ENCODE measurements around the gene PRXL2B.
"Not testable (repeated sequence)": the region's sequence is repeated elsewhere in the genome, so short reads cannot be mapped to it uniquely, and the experiment has no call there.

Gene PRXL2B

DNA sequence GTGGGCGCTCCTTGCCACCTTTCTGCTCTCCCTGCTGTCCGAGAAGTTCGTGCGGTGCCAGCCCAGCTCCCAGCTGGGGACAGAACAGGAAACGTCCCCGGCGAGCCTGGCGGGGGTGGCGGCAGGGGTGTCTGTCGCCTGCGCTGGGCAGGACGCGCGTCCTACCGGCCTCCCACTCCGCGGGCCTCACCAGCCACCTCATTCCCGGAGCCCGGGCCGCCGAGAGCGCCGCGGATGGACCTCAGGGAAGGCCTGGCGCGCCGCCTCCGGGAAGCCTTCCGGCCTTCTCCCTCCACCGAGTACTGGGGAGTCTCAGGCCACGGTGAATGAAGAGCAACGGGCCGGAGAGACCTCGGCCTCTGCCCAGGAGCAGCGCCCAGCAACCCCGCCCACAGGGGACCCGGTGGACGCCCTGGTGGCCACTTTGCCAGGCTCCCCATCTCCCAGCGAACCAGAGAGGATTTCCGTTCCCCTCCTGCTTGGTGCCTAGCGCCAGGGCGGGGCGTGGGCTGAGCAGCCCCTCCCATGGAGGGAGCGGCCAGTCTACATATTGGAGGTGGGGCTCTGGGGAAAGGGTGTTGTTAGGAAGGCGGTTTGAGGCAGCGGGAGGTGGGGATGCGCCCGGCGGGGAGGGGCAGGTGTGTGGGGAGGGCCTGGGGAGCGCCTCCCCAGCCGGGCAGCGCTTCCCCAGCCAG, 39.9 kb upstream of the PRXL2B start:
- TF ChIP-seq, protein P1, sequence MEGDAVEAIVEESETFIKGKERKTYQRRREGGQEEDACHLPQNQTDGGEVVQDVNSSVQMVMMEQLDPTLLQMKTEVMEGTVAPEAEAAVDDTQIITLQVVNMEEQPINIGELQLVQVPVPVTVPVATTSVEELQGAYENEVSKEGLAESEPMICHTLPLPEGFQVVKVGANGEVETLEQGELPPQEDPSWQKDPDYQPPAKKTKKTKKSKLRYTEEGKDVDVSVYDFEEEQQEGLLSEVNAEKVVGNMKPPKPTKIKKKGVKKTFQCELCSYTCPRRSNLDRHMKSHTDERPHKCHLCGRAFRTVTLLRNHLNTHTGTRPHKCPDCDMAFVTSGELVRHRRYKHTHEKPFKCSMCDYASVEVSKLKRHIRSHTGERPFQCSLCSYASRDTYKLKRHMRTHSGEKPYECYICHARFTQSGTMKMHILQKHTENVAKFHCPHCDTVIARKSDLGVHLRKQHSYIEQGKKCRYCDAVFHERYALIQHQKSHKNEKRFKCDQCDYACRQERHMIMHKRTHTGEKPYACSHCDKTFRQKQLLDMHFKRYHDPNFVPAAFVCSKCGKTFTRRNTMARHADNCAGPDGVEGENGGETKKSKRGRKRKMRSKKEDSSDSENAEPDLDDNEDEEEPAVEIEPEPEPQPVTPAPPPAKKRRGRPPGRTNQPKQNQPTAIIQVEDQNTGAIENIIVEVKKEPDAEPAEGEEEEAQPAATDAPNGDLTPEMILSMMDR (IDR thresholded peaks at IDR 0.05; ENCODE audit: low read length), result no peak
- no peak for TF ChIP-seq EZH2phosphoT487 (IDR thresholded peaks at IDR 0.05; ENCODE audit: low read length)
- no peak for TF ChIP-seq EZH2 (optimal IDR thresholded peaks at IDR 0.05; ENCODE audit: low read depth, low read length)
- H3K36me3 ChIP-seq (replicated peaks; ENCODE audit: insufficient read depth, low read length), result no peaks in the 10 kb centered on the region
- H4K20me1 ChIP-seq (ENCODE audit: insufficient read depth, low read length), result no peaks in the 10 kb centered on the region
- 0 out of 2 replicates have a peak, but pooled peaks cover 3% of the 10 kb centered on the region for H3K79me2 ChIP-seq (ENCODE audit: low read length)
- H3K4me2 ChIP-seq (ENCODE audit: low read depth, low read length), result peak overlapping the region; percentile 100
- H3K9me3 ChIP-seq (replicated peaks; ENCODE audit: insufficient read depth, low read length), result no peaks in the 10 kb centered on the region
- peak overlapping the region; percentile 88 for H3K9ac ChIP-seq (ENCODE audit: low read length)
- H3K4me3 ChIP-seq (ENCODE audit: low read length), result peak overlapping the region; percentile 73
- peak overlapping the region; percentile 21; the same call in 1 of the 2 replicates for H2AFZ ChIP-seq (ENCODE audit: low read length)
- H3K9me2 ChIP-seq (replicated peaks; ENCODE audit: insufficient read depth, low read length), result no peaks in the 10 kb centered on the region
- no peaks in the 10 kb centered on the region for H3K27me3 ChIP-seq (replicated peaks; ENCODE audit: insufficient read depth, low read length)
- peak; percentile 90 for DNase-seq
- peak overlapping the region; percentile 98 for H3K27ac ChIP-seq (ENCODE audit: low read length)
- H3K4me1 ChIP-seq (ENCODE audit: low read length), result peaks cover 24% of the 10 kb centered on the region
- peaks cover 36% of the 10 kb centered on the region for H3F3A ChIP-seq (ENCODE audit: insufficient read depth, low read length)

DNA sequence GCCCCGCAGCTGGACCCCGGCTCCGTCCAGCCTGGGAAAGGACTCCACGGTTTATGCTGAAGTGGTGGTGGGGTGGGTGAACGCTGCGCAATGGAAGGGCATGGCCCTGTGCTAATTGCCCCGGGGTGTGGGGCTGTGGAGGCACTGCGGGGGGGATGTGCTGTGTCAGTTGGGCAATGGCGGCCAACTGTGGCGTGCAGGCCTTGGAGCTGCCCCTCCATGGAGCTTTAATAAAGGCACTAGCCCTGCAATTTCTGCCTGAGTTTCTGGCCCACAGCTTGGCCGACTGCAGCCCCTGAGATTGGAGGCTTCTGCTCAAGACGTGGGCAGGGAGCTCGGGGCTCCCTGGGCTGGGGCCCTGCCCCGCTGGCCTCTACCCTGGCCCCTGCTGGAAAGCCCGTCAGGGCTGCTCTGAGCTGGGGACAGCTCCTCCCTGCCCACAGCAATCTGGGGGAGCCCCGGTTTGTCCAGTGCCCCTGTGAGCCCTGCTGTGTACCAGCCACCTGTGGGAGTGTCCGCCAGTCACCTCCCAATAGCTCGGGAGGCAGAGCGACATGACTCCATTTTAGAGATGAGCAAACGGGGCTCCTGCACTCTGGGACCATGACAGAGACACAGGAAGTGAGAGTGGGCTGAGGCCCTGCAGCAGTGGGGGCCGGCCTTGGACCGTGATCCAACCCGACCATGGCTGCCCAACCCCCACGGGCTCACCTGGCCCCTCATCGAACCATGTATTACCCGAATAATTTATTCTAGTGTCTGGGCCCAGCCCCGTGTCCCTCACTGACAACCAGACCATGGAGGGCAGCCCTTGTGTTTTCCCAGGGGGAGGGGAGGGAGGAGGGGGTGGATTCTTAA, 39.1 kb upstream of the PRXL2B start:
- Histone ChIP-seq H3K36me3 (replicated peaks; ENCODE audit: insufficient read depth, low read length) (no peaks in the 10 kb centered on the region), H2AFZ (ENCODE audit: low read length) (no peak overlapping the region)

DNA sequence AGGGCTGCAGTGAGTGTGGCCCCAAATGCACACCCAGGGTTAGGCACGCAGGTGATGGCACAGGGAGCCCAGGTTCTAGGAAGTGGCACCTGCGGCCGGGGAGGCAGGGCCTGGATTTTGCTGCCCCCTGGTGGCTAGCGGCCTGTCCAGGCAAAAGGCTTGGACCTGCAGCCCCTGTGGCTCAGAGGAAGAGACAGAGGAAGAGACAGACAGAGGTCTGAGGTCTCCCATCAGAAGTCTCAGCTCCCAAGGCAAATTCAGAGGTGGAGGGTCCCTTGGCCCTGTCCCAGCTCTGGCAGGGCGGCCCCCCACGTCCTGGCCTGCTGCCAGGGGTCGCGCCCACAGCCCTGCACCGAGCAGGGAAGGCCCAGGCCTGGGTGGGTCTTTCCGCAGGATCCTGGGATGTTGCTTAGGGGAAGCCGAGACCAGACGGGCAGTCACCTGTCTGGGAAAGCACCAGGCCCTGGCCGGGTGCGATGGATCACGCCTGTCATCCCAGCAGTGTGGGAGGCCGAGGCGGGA, 38.4 kb upstream of the PRXL2B start:
- no peaks in the 10 kb centered on the region for H4K20me1 ChIP-seq (ENCODE audit: insufficient read depth, low read length)
- no peaks in the 10 kb centered on the region for H3K27me3 ChIP-seq (replicated peaks; ENCODE audit: insufficient read depth, low read length)
- peak overlapping the region; percentile 98 for H3K27ac ChIP-seq (ENCODE audit: low read length)
- no peaks in the 10 kb centered on the region for H3K36me3 ChIP-seq (replicated peaks; ENCODE audit: insufficient read depth, low read length)
- H3K9me3 ChIP-seq (replicated peaks; ENCODE audit: insufficient read depth, low read length), result no peaks in the 10 kb centered on the region
- H3F3A ChIP-seq (ENCODE audit: insufficient read depth, low read length), result peaks cover 36% of the 10 kb centered on the region
- H3K4me1 ChIP-seq (ENCODE audit: low read length), result peaks cover 20% of the 10 kb centered on the region
- TF ChIP-seq EZH2 (optimal IDR thresholded peaks at IDR 0.05; ENCODE audit: low read depth, low read length) (no peak), EZH2phosphoT487 (IDR thresholded peaks at IDR 0.05; ENCODE audit: low read length) (no peak)
- TF ChIP-seq, protein P1 (IDR thresholded peaks at IDR 0.05; ENCODE audit: low read length), result peak; percentile 97
- 0 out of 2 replicates have a peak, but pooled peaks cover 3% of the 10 kb centered on the region for H3K79me2 ChIP-seq (ENCODE audit: low read length)
- H3K4me2 ChIP-seq (ENCODE audit: low read depth, low read length), result peak overlapping the region; percentile 100
- H2AFZ ChIP-seq (ENCODE audit: low read length), result peak overlapping the region; percentile 47; the same call in 1 of the 2 replicates
- H3K4me3 ChIP-seq (ENCODE audit: low read length), result peak overlapping the region; percentile 73
- DNase-seq, result peak; percentile 90
- H3K9ac ChIP-seq (ENCODE audit: low read length), result peak overlapping the region; percentile 88
- no peaks in the 10 kb centered on the region for H3K9me2 ChIP-seq (replicated peaks; ENCODE audit: insufficient read depth, low read length)

More for the DNA sequence above, 39.1 kb upstream of the PRXL2B start:
- Histone ChIP-seq H3K27me3 (replicated peaks; ENCODE audit: insufficient read depth, low read length) (no peaks in the 10 kb centered on the region), H3K4me1 (ENCODE audit: low read length) (peaks cover 20% of the 10 kb centered on the region), H3K9me3 (replicated peaks; ENCODE audit: insufficient read depth, low read length) (no peaks in the 10 kb centered on the region), H3K9ac (ENCODE audit: low read length) (peak overlapping the region; percentile 88; the same call in 1 of the 2 replicates), H4K20me1 (ENCODE audit: insufficient read depth, low read length) (no peaks in the 10 kb centered on the region), H3K27ac (ENCODE audit: low read length) (peak overlapping the region; percentile 98), H3K4me2 (ENCODE audit: low read depth, low read length) (peak overlapping the region; percentile 100), H3K4me3 (ENCODE audit: low read length) (peak overlapping the region; percentile 73), H3K79me2 (ENCODE audit: low read length) (0 out of 2 replicates have a peak, but pooled peaks cover 3% of the 10 kb centered on the region), H3K9me2 (replicated peaks; ENCODE audit: insufficient read depth, low read length) (no peaks in the 10 kb centered on the region), H3F3A (ENCODE audit: insufficient read depth, low read length) (peaks cover 36% of the 10 kb centered on the region)
- DNase-seq, result peak; percentile 15
- TF ChIP-seq EZH2 (optimal IDR thresholded peaks at IDR 0.05; ENCODE audit: low read depth, low read length) (no peak), EZH2phosphoT487 (IDR thresholded peaks at IDR 0.05; ENCODE audit: low read length) (no peak)

DNA sequence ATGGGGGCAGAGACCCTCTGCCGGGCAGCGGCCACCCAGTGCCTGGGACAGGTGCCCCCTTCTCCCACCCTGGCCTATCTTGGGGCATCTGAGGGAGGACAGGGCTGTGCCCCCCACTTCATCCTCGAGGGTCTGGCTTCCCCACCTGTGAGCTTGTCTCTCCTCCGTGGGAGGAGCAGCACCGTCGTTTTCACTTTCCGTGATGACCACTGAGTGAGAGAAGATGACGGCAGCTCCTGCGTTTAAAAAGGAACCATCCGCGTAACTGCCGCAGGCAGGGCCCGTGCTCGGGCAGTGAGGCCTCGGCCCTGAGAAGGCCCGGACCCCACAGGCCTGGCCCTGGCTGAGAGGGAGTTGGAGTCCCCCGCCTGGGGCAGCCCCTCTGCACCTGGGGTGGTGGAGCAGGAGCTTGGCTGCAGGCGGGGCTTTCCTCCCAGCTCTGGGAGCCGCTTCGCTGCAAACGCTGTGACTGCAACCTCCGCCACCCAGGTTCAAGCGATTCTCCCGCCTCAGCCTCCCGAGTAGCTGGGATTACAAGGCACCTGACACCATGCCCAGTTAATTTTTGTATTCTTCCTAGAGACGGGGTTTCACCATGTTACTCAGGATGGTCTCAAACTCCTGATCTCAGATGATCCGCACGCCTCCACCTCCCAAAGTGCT, 37.1 kb upstream of the PRXL2B start:
- H3K27me3 ChIP-seq (replicated peaks; ENCODE audit: insufficient read depth, low read length); H2AFZ ChIP-seq (ENCODE audit: low read length); H3K9me2 ChIP-seq (replicated peaks; ENCODE audit: insufficient read depth, low read length); H3K79me2 ChIP-seq (ENCODE audit: low read length); DNase-seq; H3K9me3 ChIP-seq (replicated peaks; ENCODE audit: insufficient read depth, low read length); H3K36me3 ChIP-seq (replicated peaks; ENCODE audit: insufficient read depth, low read length); H4K20me1 ChIP-seq (ENCODE audit: insufficient read depth, low read length): not testable (repeated sequence)
- H3K27ac ChIP-seq (ENCODE audit: low read length), result peak overlapping the region; percentile 98
- peak overlapping the region; percentile 100 for H3K4me2 ChIP-seq (ENCODE audit: low read depth, low read length)
- peaks cover 36% of the 10 kb centered on the region for H3F3A ChIP-seq (ENCODE audit: insufficient read depth, low read length)
- H3K4me1 ChIP-seq (ENCODE audit: low read length), result peaks cover 20% of the 10 kb centered on the region
- peak overlapping the region; percentile 48 for H3K4me3 ChIP-seq (ENCODE audit: low read length)
- H3K9ac ChIP-seq (ENCODE audit: low read length), result peak overlapping the region; percentile 88

DNA sequence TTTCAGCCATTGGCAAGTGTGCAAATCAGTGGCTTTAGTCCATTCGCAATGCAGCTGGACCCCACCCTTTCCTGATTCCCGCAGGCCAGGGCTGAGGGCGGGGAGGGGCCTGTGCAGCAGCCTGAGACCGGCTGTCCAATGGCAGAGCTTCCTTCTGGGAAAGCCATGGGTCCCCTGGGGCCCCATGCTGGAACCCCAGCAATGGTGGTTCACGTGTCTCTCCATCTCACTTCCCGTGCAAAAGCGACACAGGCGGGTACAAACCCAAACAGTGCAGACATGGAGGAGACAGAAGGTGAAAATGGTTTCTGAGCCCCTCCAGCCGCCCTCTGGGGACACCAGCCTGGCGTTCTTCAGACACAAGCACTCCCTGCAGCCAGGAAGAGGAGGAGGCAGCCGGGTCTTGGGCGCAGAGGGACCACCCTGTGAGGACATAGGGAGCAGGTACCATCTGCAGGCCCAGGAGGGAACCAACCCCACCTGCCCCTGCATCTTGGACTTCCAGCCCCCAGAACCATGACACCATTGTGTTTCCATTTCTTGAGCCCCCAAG, 36.2 kb upstream of the PRXL2B start:
- H3K4me2 ChIP-seq (ENCODE audit: low read depth, low read length); H2AFZ ChIP-seq (ENCODE audit: low read length); H3K9me3 ChIP-seq (replicated peaks; ENCODE audit: insufficient read depth, low read length); H3K4me3 ChIP-seq (ENCODE audit: low read length); H3K27me3 ChIP-seq (replicated peaks; ENCODE audit: insufficient read depth, low read length); DNase-seq; H3K27ac ChIP-seq (ENCODE audit: low read length); H3K9ac ChIP-seq (ENCODE audit: low read length); H4K20me1 ChIP-seq (ENCODE audit: insufficient read depth, low read length); H3K36me3 ChIP-seq (replicated peaks; ENCODE audit: insufficient read depth, low read length); H3K79me2 ChIP-seq (ENCODE audit: low read length); H3K9me2 ChIP-seq (replicated peaks; ENCODE audit: insufficient read depth, low read length): not testable (repeated sequence)
- H3K4me1 ChIP-seq (ENCODE audit: low read length), result peaks cover 26% of the 10 kb centered on the region
- H3F3A ChIP-seq (ENCODE audit: insufficient read depth, low read length), result peaks cover 36% of the 10 kb centered on the region

Data from MM.1S (cell line).